ENCODE data around the gene POU3F1.

The POU3F1 gene

DNA sequence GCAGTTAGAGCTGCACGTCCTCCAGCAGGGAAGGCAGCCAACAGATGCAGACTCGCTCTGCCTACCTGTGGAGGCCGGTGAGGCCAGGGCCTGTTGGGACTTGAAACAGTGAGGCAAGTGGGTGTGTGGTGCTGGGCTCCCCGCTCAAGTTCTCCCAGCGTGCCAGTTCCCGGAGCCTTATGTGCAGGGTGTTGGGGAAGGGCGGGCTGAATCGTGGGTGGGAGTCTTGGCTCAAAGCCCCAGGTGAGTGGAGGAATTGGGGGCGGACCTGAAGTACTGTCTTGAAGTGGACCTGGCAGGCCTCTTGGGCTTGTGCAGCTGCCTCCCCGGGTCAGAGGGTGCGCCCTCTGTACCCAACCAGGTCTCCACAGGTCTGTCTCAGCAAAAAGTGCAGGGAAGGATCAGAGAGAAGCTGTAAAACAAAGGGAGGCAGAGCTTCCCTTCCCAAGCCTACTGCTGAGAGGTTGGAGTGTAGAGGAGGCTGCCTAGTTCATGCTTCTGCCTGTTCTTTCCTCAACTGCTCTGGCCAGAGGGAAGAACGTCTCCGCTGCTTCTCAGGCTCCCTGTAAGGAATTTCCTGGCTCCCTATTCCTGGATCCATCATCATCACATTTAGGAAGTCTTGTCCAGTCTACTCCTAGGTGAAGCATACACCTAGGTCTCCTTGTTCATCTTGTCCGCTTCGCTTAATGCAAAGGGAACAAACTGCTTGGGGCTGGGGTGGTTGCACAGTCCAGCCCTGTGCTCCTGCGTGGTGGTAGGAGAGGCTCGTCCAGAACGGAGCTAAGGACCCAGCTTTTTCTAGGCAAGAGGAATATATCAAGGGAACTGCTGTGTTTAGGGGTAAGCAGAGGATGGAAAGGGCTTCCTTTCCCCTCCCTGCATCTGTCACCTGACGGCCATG lies 19.1 kb downstream of the POU3F1 start:
- no peak for DNase-seq

DNA sequence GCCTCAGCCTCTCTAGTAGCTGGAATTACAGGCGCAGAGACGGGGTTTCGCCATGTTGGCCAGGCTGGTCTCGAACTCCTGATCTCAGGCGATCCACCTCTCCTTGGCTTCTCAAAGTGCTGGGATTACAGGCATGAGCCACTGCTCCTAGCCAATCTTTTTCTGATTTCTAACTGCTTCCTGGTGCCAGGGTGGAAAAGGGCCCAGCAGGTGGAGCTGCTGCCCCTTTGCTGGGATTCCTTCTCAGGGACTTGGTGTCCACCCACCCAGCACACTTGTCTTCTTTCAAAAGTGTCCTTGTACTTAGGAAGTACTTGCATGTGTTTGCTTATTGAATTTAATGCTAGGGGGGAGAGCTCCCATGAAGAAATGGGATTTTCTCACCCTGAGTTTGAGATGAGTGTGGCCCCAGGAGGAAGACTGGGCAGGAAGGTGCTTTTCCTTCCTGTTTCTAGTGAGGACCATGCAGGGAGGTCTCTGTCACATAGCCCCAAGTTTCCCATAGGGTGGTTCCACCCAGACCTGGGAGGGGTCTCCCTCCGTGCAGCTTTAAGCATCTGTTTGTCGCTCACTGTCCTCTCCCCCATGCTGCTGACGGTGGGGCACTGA lies 19.9 kb downstream of the POU3F1 start:
- DNase-seq, result peak; percentile 66

DNA sequence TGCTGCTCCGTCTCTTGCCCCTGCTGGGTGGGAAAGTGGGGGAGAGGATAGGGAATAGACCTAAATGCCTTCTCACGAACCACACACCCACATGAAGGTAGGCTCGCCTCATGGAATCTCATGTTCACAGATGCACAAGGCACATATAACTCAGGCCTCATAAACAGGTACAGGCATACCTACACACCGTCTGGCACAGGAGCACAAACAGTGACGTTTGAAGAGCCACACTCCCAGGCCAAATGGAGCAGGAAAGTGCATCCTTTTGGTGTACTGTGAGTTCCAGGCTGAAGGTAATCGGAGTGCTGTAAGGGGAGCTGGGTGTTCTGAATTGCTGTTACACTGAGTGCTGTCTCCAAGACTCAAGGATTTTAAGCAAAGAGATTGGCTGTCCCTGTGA lies 20.9 kb downstream of the POU3F1 start:
- DNase-seq, result no peak

DNA sequence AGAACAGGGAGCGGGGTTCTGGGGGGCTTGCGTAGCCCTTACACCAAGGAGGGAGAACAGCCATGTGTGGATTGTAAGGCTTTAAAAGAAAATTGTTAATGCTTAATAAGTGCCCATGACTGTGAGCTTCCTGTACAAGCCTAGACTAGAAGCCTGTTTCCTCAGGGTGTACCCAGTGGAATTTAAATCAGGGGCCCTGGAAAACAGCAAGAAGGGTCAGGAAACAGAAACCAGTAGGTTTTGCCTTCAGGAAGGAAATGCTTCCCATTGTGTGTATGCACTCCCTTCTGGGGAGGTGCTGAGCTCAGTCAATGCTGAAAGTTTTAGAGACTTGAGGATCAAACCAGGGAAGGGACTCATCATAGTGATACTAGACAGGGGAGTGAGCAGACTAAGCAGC lies 21.4 kb downstream of the POU3F1 start:
- DNase-seq, result no peak

DNA sequence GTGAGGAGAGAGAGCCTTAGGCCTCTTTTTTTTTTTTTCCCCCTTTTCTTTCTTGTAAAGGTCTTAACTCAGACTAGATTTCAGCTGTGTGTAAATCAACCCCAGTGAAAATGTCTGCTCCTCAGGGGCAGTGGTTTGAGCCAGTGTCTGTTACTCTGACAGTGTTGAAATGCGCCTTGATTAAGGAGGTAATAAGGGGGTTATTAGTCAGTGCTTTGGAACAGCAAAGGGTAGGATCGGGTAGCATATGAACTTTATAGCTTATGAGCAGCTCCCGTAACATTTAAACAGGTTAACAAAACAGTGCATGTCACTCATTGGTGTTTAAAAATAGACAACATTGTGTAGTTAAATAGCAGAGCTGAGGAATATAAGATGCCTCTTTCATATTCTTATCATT lies 23.8 kb downstream of the POU3F1 start:
- DNase-seq, result no peak

DNA sequence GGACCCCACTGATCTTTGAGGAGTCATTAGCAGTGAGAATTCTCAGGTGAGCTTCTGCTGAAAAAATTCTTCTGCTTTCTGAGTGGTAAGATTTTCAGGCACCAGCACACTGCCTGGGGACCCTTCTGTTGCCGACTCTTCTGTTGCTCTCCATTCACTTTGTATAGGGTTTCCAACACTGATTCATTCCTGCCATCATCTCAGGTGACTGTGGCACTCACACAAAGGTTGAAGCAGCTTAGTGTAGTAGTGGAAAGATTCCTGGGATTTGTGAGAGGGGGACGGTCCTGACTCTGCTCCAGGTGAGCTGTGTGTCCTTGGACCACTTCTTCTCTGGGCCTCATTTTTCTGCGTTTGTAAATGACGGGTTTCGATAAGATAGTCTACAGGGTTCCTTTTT lies 24.6 kb downstream of the POU3F1 start:
- no peak for DNase-seq

DNA sequence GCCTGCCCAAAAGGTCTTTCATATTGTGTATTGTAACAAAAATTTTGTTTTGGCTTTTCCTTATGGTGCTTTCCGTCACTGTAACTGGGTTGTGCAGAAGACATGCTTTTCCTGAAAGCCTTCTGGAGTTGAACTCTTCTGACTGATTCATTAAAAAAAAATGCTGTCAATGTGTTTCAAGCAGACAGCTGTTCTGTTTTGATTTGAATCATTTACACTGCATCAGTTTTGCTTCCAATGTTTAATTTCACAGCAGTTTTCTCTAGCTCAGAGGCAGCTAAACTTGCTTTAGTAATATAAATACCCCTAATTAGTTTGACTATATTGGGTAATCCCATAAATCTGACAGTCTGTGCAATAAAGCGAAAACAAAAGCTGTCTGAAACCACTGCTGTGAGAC lies 26.2 kb downstream of the POU3F1 start:
- DNase-seq, result no peak

DNA sequence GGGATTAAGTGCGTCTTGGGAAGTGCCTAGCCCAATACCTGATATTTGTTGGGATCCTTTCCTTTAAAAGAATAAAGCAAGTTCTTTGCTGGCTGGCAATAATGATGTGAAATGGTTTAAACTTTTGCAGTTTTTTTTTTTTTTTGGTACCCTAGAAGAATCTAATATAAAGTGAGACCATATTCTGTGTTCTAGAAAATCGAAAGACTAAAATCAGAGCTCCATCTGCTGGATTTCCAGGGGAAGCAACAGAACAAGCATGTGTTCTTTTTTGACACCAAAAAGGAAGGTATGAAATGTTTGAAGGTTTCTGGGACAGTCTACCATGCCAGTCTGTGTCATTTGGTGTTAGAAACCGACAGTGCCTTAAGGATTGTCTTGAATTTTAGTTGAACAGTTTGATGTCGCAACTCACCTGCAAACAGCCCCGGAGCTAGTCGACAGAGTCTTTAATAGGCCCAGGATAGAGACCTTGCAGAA lies 27.7 kb downstream of the POU3F1 start:
- no peak for DNase-seq

DNA sequence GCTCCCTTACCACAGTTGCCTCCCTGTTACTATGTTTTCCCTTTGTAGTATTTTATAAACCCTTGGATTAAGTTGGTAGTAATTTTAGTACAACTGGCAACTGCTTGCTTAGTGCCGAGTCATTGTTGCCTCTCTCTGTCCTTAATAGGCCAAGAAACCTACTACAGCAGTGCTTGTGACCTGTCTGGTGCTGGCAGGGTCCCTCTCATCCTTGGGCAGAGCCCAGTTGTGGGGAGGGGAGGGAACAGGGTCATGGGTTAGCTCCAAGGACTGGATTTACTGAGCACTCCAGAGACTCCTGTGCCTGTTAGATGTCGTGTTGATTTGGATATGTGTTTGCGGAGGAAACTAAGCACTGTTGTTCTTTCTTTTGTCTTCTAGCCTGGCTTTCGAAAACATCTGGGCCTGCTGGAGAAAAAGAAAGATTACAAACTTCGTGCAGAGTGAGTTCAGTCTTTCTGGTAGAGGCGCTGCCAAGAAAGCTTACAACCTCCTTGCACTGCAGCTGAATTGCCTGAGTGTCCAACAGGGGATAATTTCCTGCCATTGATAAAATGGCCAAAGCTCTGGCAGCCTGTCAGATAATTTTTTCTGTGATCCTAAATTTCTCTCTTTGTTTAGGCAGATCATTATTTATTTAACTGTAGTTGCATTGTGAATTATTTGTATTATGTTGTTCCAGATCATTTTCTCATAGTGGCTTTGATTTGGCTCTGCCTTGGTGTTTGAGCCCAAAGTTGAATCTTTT lies 30.4 kb downstream of the POU3F1 start:
- DNase-seq, result no peak

DNA sequence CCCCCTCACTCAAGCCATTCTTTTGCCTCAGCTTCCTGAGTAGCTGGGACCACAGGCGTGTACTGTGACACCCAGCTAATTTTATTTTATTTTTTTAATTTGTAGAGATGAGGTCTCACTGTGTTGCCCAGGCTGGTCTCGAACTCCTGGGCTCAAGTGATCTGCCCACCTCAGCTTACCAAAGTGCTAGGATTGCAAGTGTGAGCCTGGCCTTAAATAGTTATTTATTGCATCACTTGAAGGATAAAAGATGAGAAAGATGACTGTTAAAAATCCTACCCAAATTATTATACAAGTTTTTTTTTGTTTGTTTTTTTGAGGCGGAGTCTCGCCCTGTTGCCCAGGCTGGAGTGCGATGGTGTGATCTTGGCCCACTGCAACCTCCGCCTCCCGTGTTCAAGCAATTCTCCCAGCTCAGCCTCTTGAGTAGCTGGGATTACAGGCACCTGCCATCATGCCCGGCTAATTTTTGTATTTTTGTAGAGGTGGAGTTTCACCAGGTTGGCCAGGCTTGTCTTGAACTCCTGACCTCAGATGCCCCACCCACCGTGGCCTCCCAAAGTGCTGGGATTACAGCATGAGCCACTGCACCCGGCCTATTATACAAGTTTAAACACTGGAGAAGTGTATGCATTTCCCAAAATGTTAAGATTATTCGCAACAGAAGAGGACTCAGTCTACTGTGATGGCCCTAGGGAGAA lies 31.7 kb downstream of the POU3F1 start:
- no peak for DNase-seq

DNA sequence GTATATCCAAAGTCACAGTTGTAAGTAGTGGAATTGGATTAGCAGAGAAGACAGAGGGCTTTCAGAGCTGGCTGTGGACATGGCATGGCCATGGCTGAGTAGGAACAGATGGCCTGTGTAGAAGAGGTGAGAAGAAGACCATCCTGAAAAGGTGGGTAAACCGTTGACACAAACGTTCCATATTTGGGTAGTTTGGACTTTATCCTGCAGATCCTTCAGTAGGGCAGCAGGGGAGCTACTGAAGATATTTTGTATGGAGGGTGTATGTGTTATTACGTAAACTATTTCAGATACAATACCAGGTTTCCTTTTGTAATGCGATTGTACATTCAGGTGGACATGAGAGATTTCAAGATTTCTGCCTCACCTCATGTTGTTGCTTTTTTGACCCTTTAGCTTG lies 32.4 kb downstream of the POU3F1 start:
- no peak for DNase-seq

DNA sequence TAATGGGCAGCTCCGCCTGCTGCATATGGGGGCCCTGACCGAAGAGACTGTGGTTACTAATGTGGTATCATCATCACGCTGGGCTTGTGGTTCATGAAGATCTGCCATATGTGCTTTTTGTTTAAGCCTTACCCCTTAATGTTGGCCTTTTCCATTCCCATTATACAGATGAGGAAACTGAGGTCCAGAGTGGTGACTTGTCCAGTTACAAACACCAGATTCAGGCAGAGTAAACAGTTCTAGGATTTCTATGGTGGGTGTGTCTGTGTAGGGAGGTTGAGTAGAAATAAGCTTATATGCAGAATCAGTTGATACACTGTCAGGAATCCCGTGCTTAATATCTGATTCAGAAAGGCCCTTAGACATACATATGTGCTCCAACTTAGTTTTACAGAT lies 33.4 kb downstream of the POU3F1 start:
- DNase-seq, result no peak

DNA sequence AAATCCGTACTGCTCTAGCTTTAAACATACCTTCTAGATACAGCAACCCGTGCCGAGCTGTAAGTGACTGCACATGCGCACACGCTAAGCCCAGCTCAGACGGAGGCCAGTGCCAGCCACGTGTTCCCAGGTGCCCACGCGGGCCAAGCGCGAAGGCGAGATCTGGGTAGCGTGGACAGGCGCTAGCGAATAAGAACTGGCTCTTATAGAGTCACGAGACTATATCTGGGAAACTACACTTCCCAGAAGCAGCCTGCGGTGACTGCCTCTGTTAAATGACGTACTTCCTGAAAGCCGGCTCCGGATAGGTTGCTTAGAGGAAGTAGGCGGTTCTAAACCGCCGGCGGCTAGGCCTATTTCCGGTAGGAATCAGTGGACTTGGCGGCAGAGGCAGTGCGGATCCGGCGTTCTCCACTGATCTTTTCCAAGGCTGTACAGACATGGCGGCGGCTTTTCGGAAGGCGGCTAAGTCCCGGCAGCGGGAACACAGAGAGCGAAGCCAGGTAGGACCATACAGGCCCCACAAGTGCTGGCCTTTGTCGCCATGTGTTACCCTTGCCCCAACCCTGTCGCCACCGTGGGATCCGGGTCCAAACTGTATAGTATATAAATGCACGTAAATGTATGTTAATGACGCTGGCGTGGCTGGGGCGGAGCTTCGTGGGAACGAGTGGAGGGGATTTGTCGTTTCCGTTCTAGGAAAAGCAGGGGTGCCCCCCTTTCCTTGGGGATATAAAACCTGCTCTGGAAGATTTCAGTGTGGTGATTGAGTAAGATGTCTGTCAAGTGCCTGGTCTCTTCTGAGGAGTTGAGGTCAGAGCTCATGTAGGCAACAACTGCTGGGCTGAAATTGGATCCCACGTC lies 34.0 kb downstream of the POU3F1 start, which contains the start of gene UTP11:
UTP11 (plus strand) TSS at position 372 of the 864 bp plus-strand sequence; CDS start at position 441, 69 bp downstream.
- DNase-seq, result peak; percentile 84

DNA sequence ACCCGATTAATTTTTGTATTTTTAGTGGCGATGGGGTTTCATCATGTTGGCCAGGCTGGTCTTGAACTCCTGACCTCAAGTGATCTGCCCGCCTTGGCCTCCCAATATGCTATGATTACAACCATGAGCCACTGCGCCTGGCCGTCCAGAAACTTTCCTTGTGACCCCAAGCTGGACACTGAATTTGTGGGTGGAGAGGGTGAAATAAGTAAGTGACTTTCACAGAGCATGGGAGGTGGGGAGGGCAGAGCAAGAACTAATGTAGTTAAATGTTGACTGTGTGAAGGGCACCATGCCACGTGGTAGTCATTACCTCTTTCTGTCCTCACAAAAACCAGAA lies 36.8 kb downstream of the POU3F1 start:
- no peak for DNase-seq

DNA sequence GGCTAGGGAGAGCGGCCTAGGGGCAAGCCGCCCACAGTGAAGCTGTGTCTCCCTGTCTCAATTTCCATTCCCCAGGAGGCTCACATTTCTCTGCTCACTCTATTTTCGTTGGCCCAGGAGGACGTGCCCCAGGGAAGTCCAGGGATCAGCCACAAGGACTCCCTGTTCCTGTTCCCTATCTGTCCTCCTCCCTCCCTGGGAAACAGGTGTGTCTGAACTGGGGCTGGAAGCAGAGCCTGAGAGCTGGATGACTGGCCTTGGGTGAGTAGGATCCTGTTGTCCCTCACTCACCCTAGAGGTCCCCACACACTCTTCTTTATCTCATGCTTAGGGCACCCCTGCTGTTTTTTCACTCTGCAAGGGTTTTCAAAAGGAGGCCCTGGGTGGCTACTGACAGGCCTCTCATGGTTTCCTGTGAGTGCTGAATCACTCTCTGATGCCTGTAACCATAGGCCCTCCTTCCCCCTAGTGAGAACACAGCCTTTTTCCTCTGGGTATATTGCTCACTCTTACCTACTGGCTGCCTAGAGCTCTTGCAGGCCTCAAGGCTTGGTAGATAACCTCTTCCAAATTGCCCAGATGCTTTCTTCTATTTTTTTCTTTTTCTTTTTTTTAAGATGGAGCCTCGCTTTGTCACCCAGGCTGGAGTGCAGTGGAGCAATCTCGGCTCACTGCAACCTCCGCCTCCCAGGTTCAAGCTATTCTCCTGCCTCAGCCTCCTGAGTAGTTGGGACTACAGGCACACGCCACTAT lies 37.3 kb downstream of the POU3F1 start:
- no peak for DNase-seq

DNA sequence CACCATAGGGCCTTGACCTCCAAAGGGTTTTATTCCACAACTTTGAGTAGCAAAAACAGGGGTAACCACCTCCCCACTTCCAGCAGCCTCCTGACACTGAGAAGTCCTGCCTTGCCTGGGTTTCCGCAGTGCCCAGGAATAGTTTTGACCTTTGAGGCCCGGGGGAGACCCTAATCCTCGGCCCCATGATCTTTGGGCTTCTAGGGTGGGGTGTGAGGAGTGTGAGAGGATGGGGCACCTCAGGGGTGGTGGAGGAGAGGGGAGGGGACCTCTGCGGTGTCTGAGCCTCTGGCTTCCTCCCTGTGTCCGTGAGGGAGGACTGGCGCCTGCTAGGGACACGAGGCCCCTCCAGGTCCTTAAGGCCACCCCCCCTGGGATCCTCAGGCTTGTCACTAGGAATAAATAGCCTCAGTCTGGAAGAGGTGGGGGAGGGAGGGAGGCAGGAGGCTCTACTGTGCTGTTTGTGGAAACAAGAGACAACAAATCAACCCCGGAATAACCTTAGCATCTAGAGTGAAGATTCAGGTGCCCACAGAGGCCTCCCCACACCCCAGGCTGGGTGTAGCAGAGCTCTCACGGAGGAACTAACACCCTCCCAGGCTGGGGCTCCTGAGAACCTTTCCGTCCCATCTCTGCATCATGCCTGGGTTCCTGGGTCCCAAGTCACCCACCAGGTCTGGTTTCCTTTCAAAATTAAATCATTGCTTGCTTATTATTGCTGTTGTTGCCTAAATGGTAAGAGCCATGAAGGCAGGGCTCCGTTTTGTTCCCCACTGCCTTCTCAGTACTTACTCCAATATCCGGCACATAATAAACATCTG lies 40.4 kb downstream of the POU3F1 start:
- DNase-seq, result no peak

DNA sequence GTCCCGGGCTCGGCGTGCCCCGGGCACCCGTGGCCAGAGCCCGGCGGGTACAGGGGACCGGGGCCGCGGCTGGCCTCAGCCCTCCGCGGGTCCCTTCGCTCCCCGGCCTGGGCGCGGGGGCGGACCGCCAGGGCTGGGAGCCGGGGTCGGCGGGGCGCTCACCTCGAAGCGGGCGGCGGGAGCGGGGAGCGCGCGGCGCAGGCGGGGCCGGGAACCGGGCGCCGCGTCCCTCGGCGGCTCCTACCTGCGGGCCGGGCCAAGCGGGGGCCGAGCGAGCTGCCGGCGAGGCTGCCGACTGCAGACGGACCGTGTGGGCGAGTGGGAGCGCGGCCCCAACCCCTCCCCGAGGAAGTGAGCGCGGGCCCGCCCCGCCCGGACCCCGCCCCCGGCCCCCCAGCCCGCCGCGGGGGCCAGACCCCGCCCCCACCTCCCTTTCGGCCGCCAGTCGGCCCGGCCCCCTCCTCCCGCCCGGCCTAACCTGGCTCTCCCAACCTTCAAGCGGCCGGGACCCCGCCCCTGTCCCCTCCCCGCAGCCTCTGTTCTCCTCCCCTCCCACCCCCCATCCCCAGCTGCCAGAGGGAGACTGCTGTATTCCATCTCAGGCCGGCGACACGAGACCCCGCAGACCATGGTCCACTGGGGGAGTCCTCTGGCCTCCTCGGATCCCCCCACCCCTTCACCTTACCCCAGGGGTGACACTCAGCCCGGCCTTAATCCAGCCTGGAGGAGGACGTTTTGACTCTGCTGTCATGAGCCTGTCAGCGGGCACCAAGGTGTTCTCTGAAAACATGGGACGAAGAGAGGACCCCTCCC lies 41.2 kb downstream of the POU3F1 start, which contains the start of gene FHL3:
FHL3 (minus strand) TSS at position 320 of the 813 bp plus-strand sequence. CDS start 6,102 bp downstream, outside the sequence.
- peak; percentile 49 for DNase-seq

DNA sequence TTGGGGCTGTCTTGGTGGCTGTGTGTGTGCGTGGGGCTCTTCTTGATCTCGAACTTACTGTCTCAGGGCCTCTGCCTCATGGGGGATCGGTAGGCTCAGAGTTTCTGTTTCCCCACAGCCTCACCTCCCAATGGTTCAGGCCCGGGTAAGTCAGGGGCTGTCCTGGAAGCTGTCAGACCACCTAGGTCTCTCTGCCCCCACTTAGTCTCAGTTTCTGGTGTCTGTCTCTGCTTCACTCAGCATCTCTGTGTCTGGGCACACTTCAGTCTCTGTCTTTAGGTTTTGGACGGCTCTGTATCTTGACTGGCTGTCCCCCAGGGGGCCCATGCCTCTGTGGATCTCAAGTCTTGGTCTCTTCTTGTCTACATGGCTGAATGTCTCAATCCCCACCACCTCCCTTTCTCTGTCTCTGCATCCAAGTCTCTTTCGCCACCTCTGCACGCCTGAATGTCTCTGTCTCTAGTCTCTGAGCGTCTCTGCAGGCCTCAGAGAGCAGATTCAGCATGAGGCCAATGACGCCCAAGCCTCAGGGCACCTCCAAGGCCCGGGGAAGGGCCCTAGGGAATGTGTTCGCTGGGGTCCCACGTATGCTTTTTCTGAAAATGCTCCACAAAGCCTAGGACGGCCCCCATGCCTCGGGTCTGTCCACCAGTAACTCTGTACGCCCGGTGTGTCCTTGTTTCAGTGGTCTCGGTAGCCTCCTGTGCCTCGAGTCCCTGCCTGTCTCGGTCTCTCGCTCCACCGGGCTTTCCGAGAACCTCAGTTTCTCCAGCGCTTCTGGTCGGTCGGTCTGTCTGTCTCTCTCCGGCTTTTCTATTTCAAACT lies 42.1 kb downstream of the POU3F1 start:
- no peak for DNase-seq
